GM10266 (cell line): ENCODE data around the gene ILF3.
A peak's percentile ranks its signal among the peaks of the same experiment; 100 is the strongest.

Experiments
- DNase-seq: peaks from one replicate; pipeline ENCODE4 v3.0.0; 2012; ENCODE audit errors: extremely low spot score
- TF ChIP-seq, protein P1 (sequence below): IDR thresholded peaks from 2 replicates; pipeline ENCODE4 v1.5.1; 2012; ENCODE audit warnings: mild to moderate bottlenecking, low read depth; ENCODE audit not compliant: control insufficient read depth, insufficient read depth; ENCODE audit errors: missing control alignments

The ILF3 gene

DNA sequence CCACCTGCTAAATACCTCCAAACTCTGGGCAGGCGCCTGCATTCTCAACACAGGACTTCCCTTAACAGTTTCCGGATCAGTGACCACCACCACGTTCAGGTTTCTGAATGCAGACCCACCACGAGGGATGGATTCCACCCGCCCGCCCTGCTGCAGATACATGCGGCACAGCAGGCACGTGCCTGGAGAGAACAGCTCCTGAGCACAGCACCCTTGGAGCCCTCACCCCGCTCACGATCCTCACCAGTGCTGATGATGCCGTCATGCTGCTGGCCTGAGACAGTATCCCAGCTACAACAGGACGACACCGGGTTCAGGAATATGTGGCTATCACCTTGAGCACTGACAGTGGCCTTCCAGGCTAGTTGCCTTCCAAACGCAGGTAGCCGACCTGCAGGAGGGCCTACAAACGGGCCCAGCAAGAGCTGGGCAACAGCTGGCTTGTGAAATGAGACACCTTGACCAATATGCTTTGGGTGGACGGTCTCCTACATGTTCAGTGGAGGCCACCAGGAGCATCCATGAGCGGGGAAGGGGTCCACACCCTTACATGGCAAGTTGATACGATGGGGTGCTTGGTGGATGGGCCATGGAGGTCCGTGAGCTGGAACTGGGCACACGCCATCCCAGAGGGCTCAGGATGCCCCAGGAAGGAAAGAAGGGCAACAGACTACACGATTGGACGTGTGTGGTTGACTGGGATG lies 37.2 kb downstream of the ILF3 start:
- TF ChIP-seq, protein P1, sequence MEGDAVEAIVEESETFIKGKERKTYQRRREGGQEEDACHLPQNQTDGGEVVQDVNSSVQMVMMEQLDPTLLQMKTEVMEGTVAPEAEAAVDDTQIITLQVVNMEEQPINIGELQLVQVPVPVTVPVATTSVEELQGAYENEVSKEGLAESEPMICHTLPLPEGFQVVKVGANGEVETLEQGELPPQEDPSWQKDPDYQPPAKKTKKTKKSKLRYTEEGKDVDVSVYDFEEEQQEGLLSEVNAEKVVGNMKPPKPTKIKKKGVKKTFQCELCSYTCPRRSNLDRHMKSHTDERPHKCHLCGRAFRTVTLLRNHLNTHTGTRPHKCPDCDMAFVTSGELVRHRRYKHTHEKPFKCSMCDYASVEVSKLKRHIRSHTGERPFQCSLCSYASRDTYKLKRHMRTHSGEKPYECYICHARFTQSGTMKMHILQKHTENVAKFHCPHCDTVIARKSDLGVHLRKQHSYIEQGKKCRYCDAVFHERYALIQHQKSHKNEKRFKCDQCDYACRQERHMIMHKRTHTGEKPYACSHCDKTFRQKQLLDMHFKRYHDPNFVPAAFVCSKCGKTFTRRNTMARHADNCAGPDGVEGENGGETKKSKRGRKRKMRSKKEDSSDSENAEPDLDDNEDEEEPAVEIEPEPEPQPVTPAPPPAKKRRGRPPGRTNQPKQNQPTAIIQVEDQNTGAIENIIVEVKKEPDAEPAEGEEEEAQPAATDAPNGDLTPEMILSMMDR, result no peak

DNA sequence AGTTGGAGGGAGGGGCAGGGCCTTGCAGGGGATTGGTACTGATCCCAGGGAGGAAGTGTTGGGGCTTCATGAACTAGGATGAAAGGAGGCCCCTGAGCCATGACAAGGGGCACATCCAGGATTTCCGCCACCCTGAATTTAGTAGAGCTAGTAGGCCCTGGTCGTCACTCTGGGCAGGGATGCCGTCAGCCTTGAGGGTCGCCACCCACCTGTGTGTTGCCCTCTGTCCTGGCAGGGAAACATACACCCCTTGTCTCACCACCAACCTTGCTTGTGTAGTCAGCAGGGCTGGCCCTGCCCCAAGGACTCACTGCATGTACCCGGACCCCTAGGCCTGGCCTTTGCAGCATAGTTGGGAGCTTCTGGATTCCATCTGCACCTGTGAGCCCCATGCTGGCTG lies 37.7 kb downstream of the ILF3 start:
- TF ChIP-seq, protein P1, result no peak

More for the DNA sequence above, 37.2 kb downstream of the ILF3 start:
- DNase-seq, result no peak

DNA sequence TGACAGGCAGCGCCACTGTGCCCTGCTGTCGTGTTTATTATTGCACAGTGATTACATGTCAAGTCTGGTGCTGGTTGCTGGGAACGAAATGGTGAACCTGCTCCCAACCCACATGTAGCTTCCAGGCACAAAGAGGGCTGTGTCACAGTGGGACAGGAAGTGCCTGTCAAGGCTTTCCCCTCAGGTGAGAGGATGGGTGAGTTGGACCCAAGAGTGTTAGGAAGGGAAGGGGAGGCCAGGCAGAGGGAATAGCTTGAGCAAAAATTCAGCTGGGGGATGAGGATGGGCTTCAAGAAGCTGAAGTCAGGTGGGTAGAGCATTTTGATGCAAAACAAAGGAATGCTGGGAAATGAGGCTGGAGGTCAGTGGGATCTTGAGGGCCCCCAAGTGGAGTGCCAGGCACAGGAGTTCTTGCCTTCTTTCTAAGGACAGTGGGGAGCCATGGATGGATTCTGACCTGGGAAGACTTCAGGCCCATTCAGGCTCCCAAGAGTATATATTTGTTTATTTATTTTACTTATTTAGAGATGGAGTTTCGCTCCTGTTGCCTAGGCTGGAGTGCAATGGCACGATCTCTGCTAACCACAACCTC lies 38.6 kb downstream of the ILF3 start:
- TF ChIP-seq, protein P1, result no peak
- no peak for DNase-seq

More for the DNA sequence above, 37.7 kb downstream of the ILF3 start:
- DNase-seq, result no peak

DNA sequence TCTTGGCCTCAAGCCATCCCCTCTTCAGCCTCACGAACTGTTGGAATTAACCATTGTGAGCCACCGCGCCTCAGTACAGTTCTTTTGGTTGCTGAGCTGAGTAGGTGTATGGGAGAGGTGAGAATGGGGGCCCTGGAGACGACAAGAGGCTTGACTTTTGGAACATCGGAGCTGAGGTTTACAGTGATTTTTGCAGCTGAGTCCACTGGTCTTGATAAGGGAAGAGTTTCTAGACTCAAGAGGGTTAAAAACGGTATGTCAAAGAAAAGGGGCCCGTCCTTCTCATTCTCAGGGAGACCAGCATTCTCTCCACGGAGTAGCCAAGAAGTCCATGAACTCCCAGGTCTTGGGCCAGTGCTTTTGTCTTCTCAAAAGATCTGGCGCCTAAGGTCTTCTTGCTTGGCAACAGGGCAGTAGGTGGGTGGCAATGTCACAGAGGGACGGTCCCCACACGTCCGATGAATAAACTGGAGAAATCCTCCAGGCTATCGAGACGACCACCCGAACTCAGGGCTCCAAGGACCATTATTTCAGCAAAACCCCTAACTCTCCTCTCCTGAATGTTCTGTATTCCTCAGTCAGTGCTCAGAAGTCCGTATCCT lies 40.7 kb downstream of the ILF3 start:
- TF ChIP-seq, protein P1, result no peak
- no peak for DNase-seq

DNA sequence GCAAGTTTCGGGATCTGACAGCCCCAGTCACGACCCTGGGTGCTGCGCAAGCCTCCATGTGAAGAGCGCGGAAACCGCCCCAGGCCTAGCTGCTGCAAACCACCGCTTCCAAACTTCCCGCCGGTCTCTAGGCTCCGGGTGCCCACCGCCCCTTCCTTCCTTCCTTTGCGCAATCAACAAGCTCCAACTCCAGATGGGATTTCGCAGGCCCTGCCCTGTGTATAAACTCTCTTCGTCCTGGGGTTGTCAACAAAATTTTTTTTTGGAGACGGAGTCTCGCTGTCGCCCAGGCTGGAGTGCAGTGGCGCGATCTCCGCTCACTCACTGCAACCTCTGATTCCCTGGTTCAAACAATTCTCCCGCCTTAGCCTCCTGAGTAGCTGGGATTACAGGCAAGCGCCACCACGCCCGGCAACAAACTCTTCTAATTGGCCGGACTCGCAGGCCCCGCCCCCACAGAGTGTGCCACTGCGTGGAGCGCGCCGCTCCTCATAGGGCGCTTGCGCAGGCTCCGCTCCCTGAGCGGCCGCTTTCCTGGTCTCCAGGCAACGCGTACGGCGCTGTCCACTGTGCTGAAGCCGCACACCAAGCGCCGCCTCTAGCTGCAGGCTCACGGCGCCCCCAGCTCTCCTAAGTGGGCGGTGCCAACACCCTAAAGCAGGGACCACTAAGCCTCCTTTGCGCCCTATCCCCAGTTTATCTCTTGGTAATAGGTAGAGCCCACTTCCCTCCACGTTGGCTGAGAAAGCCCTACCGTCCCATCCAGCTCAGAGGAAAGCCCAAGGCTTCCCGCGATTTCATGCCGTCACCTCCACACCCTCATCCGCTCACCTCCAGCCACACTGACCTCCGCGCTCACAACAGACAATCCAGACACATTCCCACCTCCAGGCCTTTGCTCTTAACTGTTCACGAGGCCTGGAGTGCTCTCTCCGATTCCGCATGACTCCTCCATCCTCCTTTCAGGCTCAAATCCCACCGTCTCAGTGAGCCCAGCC lies 41.6 kb downstream of the ILF3 start:
- TF ChIP-seq, protein P1, result no peak
- peak; percentile 96 for DNase-seq

DNA sequence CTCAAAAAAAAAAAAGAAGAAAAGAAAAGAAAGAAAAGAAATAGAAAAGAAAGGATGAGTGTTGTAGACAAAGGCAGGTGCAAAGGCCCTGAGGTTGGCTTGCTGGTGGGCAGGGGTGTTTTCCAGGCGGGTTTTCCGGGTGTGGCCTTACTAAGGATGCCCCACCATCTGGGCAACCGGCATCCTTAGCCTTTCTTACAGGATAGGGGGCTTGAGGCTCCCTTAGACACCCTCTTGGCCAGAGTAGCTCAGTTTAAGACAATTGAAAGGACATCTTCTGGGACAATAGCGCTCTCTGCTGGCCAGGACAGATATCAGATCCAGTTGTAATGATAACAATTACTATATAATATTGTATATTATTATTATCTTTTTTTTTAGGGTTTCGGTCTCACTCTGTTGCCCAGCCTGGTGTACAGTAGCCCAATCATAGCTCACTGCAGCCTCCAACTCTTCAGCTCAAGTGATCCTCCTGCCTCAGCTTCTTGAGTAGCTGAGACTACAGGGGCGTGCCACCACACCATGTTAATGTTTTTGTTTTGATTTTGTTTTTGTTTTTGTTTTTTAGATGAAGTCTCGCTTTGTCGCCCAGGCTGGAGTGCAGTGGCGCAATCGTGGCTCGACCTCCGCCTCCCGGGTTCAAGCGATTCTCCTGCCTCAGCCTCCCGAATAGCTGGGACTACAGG lies 45.6 kb downstream of the ILF3 start:
- TF ChIP-seq, protein P1, result peak; percentile 44
- DNase-seq, result peak; percentile 71
